PC-3 (cell line): ENCODE results near the gene ANO7. TPM values are rescaled to one million over a fixed set of nuclear protein-coding genes. Genes with fewer than 3 reads are reported as not detected.

Experiments
- ATAC-seq: fragments of 200-7000 bp; cut with Tn5 transposase; 2 replicates; pipeline ENCODE4 v1.9.1; 2020; ENCODE audit warnings: mild to moderate bottlenecking, moderate library complexity
- BruUV-seq: library from RNA; stranded (reverse); fragments of 400-500 nt; replicated peaks from 2 replicates; lab custom pipeline; 2021; lab: Mats Ljungman, UMichigan
- CTCF ChIA-PET: fragments of 300-600 bp; sonication (Branson Sonifier 250); formaldehyde crosslinking; loops from one replicate; lab custom pipeline; 2022; ENCODE audit warnings: antibody characterized with exemption; lab: Charles Lee
- POLR2A ChIA-PET: fragments of 300-600 bp; sonication (Branson Sonifier 250); formaldehyde crosslinking; loops from one replicate; lab custom pipeline; 2022; ENCODE audit warnings: antibody characterized with exemption; ENCODE audit not compliant: unreplicated experiment; lab: Charles Lee
- DNase-seq: peaks from one replicate; pipeline ENCODE4 v3.0.0-alpha.2; 2015
- H2AFZ ChIP-seq: fragments of 300-600 bp; sonication (generic); 2 replicates; pipeline ENCODE4 v1.6.0; 2016; ENCODE audit warnings: antibody characterized with exemption, low read length
- H3F3A ChIP-seq: fragments of 300-600 bp; sonication (generic); one replicate; pipeline ENCODE4 v1.6.0; 2017; ENCODE audit warnings: antibody characterized with exemption, low read length, control low read depth, mild to moderate bottlenecking; ENCODE audit not compliant: unreplicated experiment
- H3K27ac ChIP-seq: fragments of 300-600 bp; sonication (generic); 2 replicates; pipeline ENCODE4 v1.5.1; 2016; ENCODE audit warnings: mild to moderate bottlenecking, low read length
- H3K27me3 ChIP-seq: fragments of 300-600 bp; sonication (generic); 2 replicates; pipeline ENCODE4 v1.6.1; 2016; ENCODE audit warnings: low read length, mixed read lengths
- H3K36me3 ChIP-seq: fragments of 300-600 bp; sonication (generic); 2 replicates; pipeline ENCODE4 v1.6.1; 2016; ENCODE audit warnings: low read depth, mixed run types, low read length, mixed read lengths
- H3K4me1 ChIP-seq: fragments of 300-600 bp; sonication (generic); 2 replicates; pipeline ENCODE4 v1.5.1; 2016; ENCODE audit warnings: low read length; ENCODE audit not compliant: insufficient read depth
- H3K4me2 ChIP-seq: fragments of 300-600 bp; sonication (generic); 2 replicates; pipeline ENCODE4 v1.6.0; 2016; ENCODE audit warnings: low read length
- H3K4me3 ChIP-seq: fragments of 300-600 bp; sonication (generic); 2 replicates; pipeline ENCODE4 v1.5.1; 2016; ENCODE audit warnings: mild to moderate bottlenecking, low read length, mixed read lengths
- H3K79me2 ChIP-seq: fragments of 300-600 bp; sonication (generic); 2 replicates; pipeline ENCODE4 v1.6.1; 2017; ENCODE audit warnings: low read length, mixed read lengths
- H3K9ac ChIP-seq: fragments of 300-600 bp; sonication (generic); 2 replicates; pipeline ENCODE4 v1.6.0; 2016; ENCODE audit warnings: mild to moderate bottlenecking, low read length
- H3K9me2 ChIP-seq: fragments of 300-600 bp; sonication (generic); replicated peaks from 2 replicates; pipeline ENCODE4 v1.6.1; 2016; ENCODE audit warnings: mixed run types, low read length, mixed read lengths
- H3K9me3 ChIP-seq: fragments of 300-600 bp; sonication (generic); 2 replicates; pipeline ENCODE4 v1.6.1; 2016; ENCODE audit warnings: low read length, mixed read lengths
- H4K20me1 ChIP-seq: fragments of 300-600 bp; sonication (generic); 2 replicates; pipeline ENCODE4 v1.6.1; 2016; ENCODE audit warnings: low read length, mixed read lengths
- EZH2 ChIP-seq: fragments of 300-600 bp; sonication (generic); IDR thresholded peaks from one replicate; pipeline ENCODE4 v1.6.1; 2017; ENCODE audit warnings: antibody characterized with exemption, mild to moderate bottlenecking, low read length; ENCODE audit not compliant: unreplicated experiment
- EZH2phosphoT487 ChIP-seq: fragments of 300-600 bp; sonication (generic); IDR thresholded peaks from 2 replicates; pipeline ENCODE4 v1.6.1; 2018; ENCODE audit warnings: mild to moderate bottlenecking, antibody characterized with exemption, low read length, borderline replicate concordance
- intact Hi-C: fragments of 100-400 bp; cut with micrococcal nuclease; formaldehyde crosslinking; loops from 2 replicates; pipeline ENCODE4 v1.9.0; 2023
- total RNA-seq: library from RNA; depleted of rRNA; stranded (reverse); fragments of >200 nt; gene quantifications from 2 replicates; pipeline ENCODE4 v1.2.3, GENCODE V29; 2014
- TF ChIP-seq, protein P1 (sequence below): fragments of 300-600 bp; sonication (generic); conservative IDR thresholded peaks from 2 replicates; pipeline ENCODE4 v1.5.1; 2017; ENCODE audit warnings: antibody characterized with exemption, low read depth, mild to moderate bottlenecking, low read length

The ANO7 gene
- total RNA-seq, 1 experiment from 2014 or later, result 2.6 TPM

DNA sequence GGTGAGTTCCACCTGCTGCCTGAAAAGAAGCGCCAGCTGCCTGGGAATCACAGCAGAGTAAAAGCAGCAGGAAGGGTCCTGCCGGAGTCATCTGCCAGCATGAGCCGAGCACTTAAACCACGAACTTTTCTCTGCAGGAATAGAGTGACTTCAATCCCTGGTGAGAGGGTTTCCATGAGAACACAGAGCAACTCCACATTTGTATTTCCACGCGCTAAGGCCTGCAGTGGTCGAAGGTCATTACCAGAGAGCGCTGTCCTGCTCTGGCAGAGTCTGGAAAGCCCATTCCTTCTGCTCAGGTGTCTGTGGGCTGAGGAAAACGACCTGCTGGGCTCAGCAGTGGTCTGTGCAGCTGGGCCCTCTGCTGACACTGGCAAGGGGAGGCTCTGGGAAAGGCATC lies 45.9 kb upstream of the ANO7 start:
- Histone ChIP-seq H3K27me3 (no peaks in the 10 kb centered on the region), H3K79me2 (no peaks in the 10 kb centered on the region), H3F3A (no peaks in the 10 kb centered on the region), H3K9me2 (no peaks in the 10 kb centered on the region), H3K4me3 (no peak overlapping the region), H3K9me3 (no peaks in the 10 kb centered on the region), H3K9ac (no peak overlapping the region), H3K4me1 (no peaks in the 10 kb centered on the region), H3K36me3 (no peaks in the 10 kb centered on the region), H4K20me1 (no peaks in the 10 kb centered on the region), H3K4me2 (no peak overlapping the region), H2AFZ (no peak overlapping the region), H3K27ac (no peak overlapping the region)
- no TSS peak for BruUV-seq
- intact Hi-C loops, result no loop called here
- CTCF ChIA-PET, result no interaction called here
- ATAC-seq, result no peak
- DNase-seq, result no peak
- TF ChIP-seq EZH2 (no peak), EZH2phosphoT487 (no peak)
- TF ChIP-seq, protein P1, sequence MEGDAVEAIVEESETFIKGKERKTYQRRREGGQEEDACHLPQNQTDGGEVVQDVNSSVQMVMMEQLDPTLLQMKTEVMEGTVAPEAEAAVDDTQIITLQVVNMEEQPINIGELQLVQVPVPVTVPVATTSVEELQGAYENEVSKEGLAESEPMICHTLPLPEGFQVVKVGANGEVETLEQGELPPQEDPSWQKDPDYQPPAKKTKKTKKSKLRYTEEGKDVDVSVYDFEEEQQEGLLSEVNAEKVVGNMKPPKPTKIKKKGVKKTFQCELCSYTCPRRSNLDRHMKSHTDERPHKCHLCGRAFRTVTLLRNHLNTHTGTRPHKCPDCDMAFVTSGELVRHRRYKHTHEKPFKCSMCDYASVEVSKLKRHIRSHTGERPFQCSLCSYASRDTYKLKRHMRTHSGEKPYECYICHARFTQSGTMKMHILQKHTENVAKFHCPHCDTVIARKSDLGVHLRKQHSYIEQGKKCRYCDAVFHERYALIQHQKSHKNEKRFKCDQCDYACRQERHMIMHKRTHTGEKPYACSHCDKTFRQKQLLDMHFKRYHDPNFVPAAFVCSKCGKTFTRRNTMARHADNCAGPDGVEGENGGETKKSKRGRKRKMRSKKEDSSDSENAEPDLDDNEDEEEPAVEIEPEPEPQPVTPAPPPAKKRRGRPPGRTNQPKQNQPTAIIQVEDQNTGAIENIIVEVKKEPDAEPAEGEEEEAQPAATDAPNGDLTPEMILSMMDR, result no peak
- POLR2A ChIA-PET, result no interaction called here

DNA sequence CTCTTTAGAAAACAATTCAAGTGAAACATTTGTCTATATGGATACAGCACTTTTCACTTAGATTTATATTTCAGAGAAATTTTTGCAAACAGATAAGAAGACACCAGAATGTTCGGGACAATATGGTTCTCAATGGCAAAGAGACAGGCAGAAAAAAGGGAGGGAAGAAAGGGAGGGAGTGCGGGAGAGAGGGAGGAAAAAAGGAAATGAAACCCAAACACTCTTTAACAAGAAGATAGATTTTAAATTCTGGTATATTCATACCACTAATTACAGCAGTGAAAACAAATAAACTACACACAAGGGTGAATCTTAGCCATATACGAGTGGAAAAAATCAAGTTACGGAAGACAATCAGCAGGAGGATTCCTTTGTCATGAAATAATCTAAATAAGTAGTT lies 42.2 kb upstream of the ANO7 start:
- TF ChIP-seq, protein P1, result no peak
- TF ChIP-seq EZH2phosphoT487 (no peak), EZH2 (no peak)
- no peaks in the 10 kb centered on the region for H3K36me3 ChIP-seq
- H4K20me1 ChIP-seq, result no peaks in the 10 kb centered on the region
- CTCF ChIA-PET, result no interaction called here
- H3K27me3 ChIP-seq, result no peaks in the 10 kb centered on the region
- no peaks in the 10 kb centered on the region for H3K9me2 ChIP-seq
- no peaks in the 10 kb centered on the region for H3F3A ChIP-seq
- H3K9ac ChIP-seq, result no peak overlapping the region
- peaks cover 7% of the 10 kb centered on the region for H3K79me2 ChIP-seq
- H2AFZ ChIP-seq, result no peak overlapping the region
- ATAC-seq (no peak), DNase-seq (no peak)
- no peaks in the 10 kb centered on the region for H3K9me3 ChIP-seq
- H3K4me2 ChIP-seq, result no peak overlapping the region
- no peaks in the 10 kb centered on the region for H3K4me1 ChIP-seq
- H3K4me3 ChIP-seq, result no peak overlapping the region
- BruUV-seq, result no TSS peak
- intact Hi-C loops, result no loop called here
- POLR2A ChIA-PET, result no interaction called here
- no peak overlapping the region for H3K27ac ChIP-seq

DNA sequence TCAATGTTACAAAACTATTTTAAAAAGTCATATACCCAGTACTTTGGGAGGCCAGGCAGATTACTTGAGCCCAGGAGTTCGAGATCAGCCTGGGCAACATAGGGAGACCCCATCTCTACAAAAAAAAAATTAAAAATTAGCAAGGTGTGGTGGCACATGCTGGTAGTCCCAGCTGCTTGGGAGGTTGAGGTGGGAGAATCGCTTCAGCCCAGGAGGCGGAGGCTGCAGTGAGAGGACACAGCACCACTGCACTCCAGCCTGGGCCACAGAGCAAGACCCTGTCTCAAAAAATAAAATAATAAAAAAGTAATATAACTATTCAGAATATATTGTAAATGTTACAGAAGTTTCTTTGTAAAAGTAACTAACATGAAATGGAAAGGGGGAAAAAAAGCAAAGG lies 41.1 kb upstream of the ANO7 start:
- Histone ChIP-seq H3K4me2 (no peak overlapping the region), H3K9ac (no peak overlapping the region), H3K9me2 (no peaks in the 10 kb centered on the region), H3K36me3 (no peaks in the 10 kb centered on the region), H3K4me1 (no peaks in the 10 kb centered on the region), H3F3A (no peaks in the 10 kb centered on the region), H3K79me2 (peaks cover 9% of the 10 kb centered on the region), H4K20me1 (no peaks in the 10 kb centered on the region), H3K9me3 (no peaks in the 10 kb centered on the region), H3K27ac (no peak overlapping the region), H2AFZ (no peak overlapping the region), H3K27me3 (no peaks in the 10 kb centered on the region), H3K4me3 (no peak overlapping the region)
- no TSS peak for BruUV-seq
- TF ChIP-seq, protein P1, result no peak
- TF ChIP-seq EZH2phosphoT487, result no peak
- no peak for TF ChIP-seq EZH2
- intact Hi-C loops, result no loop called here
- no peak for ATAC-seq
- no peak for DNase-seq
- POLR2A ChIA-PET, result no interaction called here
- CTCF ChIA-PET, result no interaction called here
